ENCODE measurements around the gene GP1BB.
A peak's percentile ranks its signal among the peaks of the same experiment; 100 is the strongest.

Gene GP1BB

GRCh38 chr22:19701420-19702145 is 21.8 kb upstream of the GP1BB start:
- Histone ChIP-seq H2AFZ (ENCODE audit: low read depth, low read length) (no peak overlapping the region), H3K27ac (ENCODE audit: low read length) (no peak overlapping the region), H3K9ac (ENCODE audit: low read length) (no peak overlapping the region), H3K4me2 (ENCODE audit: low read length) (no peak overlapping the region), H3K9me3 (ENCODE audit: insufficient read depth, low read length) (no peaks in the 10 kb centered on the region), H3K27me3 (ENCODE audit: low read depth, low read length) (no peaks in the 10 kb centered on the region), H3K4me3 (ENCODE audit: low read length) (no peak overlapping the region), H3K4me1 (ENCODE audit: low read length) (no peaks in the 10 kb centered on the region; the same call in 1 of the 2 replicates), H3K36me3 (replicated peaks; ENCODE audit: low read depth, low read length) (no peaks in the 10 kb centered on the region), H4K20me1 (ENCODE audit: insufficient read depth, low read length) (no peaks in the 10 kb centered on the region), H3K79me2 (ENCODE audit: low read length) (no peaks in the 10 kb centered on the region)
- TF ChIP-seq EZH2phosphoT487 (IDR thresholded peaks at IDR 0.05; ENCODE audit: low read depth) = no peak
- TF ChIP-seq, protein P1, sequence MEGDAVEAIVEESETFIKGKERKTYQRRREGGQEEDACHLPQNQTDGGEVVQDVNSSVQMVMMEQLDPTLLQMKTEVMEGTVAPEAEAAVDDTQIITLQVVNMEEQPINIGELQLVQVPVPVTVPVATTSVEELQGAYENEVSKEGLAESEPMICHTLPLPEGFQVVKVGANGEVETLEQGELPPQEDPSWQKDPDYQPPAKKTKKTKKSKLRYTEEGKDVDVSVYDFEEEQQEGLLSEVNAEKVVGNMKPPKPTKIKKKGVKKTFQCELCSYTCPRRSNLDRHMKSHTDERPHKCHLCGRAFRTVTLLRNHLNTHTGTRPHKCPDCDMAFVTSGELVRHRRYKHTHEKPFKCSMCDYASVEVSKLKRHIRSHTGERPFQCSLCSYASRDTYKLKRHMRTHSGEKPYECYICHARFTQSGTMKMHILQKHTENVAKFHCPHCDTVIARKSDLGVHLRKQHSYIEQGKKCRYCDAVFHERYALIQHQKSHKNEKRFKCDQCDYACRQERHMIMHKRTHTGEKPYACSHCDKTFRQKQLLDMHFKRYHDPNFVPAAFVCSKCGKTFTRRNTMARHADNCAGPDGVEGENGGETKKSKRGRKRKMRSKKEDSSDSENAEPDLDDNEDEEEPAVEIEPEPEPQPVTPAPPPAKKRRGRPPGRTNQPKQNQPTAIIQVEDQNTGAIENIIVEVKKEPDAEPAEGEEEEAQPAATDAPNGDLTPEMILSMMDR (IDR thresholded peaks at IDR 0.05; ENCODE audit: low read depth, low read length) = no peak

GRCh38 chr22:19703869-19704268 is 19.5 kb upstream of the GP1BB start:
- TF ChIP-seq EZH2phosphoT487 (IDR thresholded peaks at IDR 0.05; ENCODE audit: low read depth) = no peak
- TF ChIP-seq, protein P1 (IDR thresholded peaks at IDR 0.05; ENCODE audit: low read depth, low read length) = no peak

GRCh38 chr22:19704355-19705015 is 18.9 kb upstream of the GP1BB start:
- Histone ChIP-seq H3K4me1 (ENCODE audit: low read length) (no peaks in the 10 kb centered on the region; the same call in 1 of the 2 replicates), H3K9ac (ENCODE audit: low read length) (no peak overlapping the region), H3K27me3 (ENCODE audit: low read depth, low read length) (no peaks in the 10 kb centered on the region), H3K36me3 (replicated peaks; ENCODE audit: low read depth, low read length) (no peaks in the 10 kb centered on the region), H4K20me1 (ENCODE audit: insufficient read depth, low read length) (no peaks in the 10 kb centered on the region), H2AFZ (ENCODE audit: low read depth, low read length) (no peak overlapping the region), H3K79me2 (ENCODE audit: low read length) (no peaks in the 10 kb centered on the region), H3K27ac (ENCODE audit: low read length) (no peak overlapping the region), H3K4me2 (ENCODE audit: low read length) (no peak overlapping the region), H3K9me3 (ENCODE audit: insufficient read depth, low read length) (no peaks in the 10 kb centered on the region), H3K4me3 (ENCODE audit: low read length) (no peak overlapping the region)
- no peak for TF ChIP-seq EZH2phosphoT487 (IDR thresholded peaks at IDR 0.05; ENCODE audit: low read depth)
- TF ChIP-seq, protein P1 (IDR thresholded peaks at IDR 0.05; ENCODE audit: low read depth, low read length) = no peak

More at GRCh38 chr22:19703869-19704268, 19.5 kb upstream of the GP1BB start:
- no peak overlapping the region for H3K27ac ChIP-seq (ENCODE audit: low read length)
- H3K4me1 ChIP-seq (ENCODE audit: low read length) = no peaks in the 10 kb centered on the region; the same call in 1 of the 2 replicates
- H2AFZ ChIP-seq (ENCODE audit: low read depth, low read length) = no peak overlapping the region
- no peaks in the 10 kb centered on the region for H3K36me3 ChIP-seq (replicated peaks; ENCODE audit: low read depth, low read length)
- H3K27me3 ChIP-seq (ENCODE audit: low read depth, low read length) = no peaks in the 10 kb centered on the region
- H3K4me3 ChIP-seq (ENCODE audit: low read length) = no peak overlapping the region
- no peaks in the 10 kb centered on the region for H4K20me1 ChIP-seq (ENCODE audit: insufficient read depth, low read length)
- H3K4me2 ChIP-seq (ENCODE audit: low read length) = no peak overlapping the region
- no peaks in the 10 kb centered on the region for H3K9me3 ChIP-seq (ENCODE audit: insufficient read depth, low read length)
- no peak overlapping the region for H3K9ac ChIP-seq (ENCODE audit: low read length)
- H3K79me2 ChIP-seq (ENCODE audit: low read length) = no peaks in the 10 kb centered on the region

DNA sequence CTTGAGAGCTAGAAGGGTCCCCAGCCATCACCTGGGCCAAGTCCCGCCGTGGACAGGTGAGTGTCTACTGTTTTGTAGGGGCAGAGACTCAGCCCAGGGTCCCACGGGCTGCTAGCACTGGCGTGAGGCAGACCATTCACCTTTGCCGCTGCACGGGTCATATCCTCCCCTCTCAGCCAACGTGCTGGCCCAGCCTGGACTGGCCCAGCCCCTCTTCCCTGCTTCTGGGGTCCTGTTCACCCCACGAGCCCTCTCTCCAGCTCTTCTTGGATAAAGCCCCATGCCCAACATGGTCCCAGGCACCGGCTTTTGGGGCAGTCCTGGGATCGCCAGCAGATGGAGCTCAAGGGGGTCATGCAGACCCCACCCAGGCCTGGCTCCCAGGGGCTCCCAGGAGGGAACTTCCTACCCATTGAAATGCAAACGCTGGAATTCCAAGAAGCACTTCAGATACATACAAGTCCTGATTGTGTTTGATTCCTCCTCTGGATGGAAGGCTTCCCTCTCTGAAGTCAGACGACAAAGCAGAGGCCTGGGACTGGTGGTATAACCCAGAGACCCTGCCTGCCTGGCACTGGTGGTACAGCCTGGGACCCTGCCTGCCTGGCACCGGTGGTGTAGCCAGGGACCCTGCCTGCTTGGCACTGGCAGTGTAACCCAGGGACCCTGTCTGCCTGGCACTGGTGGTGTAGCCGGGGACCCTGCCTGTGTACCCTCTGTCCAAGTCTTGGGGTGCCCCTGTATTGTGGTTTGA is 18.0 kb upstream of the GP1BB start:
- H3K4me2 ChIP-seq (ENCODE audit: low read length) = no peak overlapping the region
- H3K9me3 ChIP-seq (ENCODE audit: insufficient read depth, low read length) = no peaks in the 10 kb centered on the region
- no peak overlapping the region for H2AFZ ChIP-seq (ENCODE audit: low read depth, low read length)
- no peaks in the 10 kb centered on the region; the same call in 1 of the 2 replicates for H3K4me1 ChIP-seq (ENCODE audit: low read length)
- no peak overlapping the region for H3K4me3 ChIP-seq (ENCODE audit: low read length)
- no peaks in the 10 kb centered on the region for H4K20me1 ChIP-seq (ENCODE audit: insufficient read depth, low read length)
- H3K9ac ChIP-seq (ENCODE audit: low read length) = no peak overlapping the region
- no peak overlapping the region for H3K27ac ChIP-seq (ENCODE audit: low read length)
- H3K27me3 ChIP-seq (ENCODE audit: low read depth, low read length) = no peaks in the 10 kb centered on the region
- H3K36me3 ChIP-seq (replicated peaks; ENCODE audit: low read depth, low read length) = no peaks in the 10 kb centered on the region
- no peaks in the 10 kb centered on the region for H3K79me2 ChIP-seq (ENCODE audit: low read length)
- no peak for TF ChIP-seq EZH2phosphoT487 (IDR thresholded peaks at IDR 0.05; ENCODE audit: low read depth)
- TF ChIP-seq, protein P1 (IDR thresholded peaks at IDR 0.05; ENCODE audit: low read depth, low read length) = peak; percentile 21

All from OCI-LY3 (cell line).